Spleen (tissue), 7 donors: ENCODE measurements around the gene SCRN2.

Source experiments
- CTCF ChIP-seq, 11 experiments: fragments of 200-600 bp in 7 of 11; fragments of 450-650 bp in 4 of 11; sonication (generic) in 4 of 11; IDR thresholded peaks in 8 of 11; conservative IDR thresholded peaks in 3 of 11; 1 replicate in 7 of 11; 2 replicates in 4 of 11; pipeline versions ENCODE4 v1.4.0 to v1.8.0; 2016 to 2021; ENCODE audit warnings: antibody characterized with exemption in 11 of 11, inconsistent platforms in 4 of 11, mild to moderate bottlenecking in 1 of 11
- POLR2A ChIP-seq, 3 donors: fragments of 450-650 bp; IDR thresholded peaks; one replicate each; pipeline ENCODE4 v1.5.1; 2017; ENCODE audit warnings: antibody characterized with exemption in 3 of 3, mild to moderate bottlenecking in 1 of 3
- POLR2AphosphoS5 ChIP-seq, 3 donors: sonication (generic); formaldehyde crosslinking; IDR thresholded peaks; one replicate each; pipeline ENCODE4 v1.5.1; 2017; ENCODE audit warnings: antibody characterized with exemption in 3 of 3
- donor health status: DM: no; HTN: no; CAD: no; lungs with moderate emphysema.
- donor health status: DM: no; HTN: no; CAD: no.
- donor health status: DM: no; HTN: no; CAD: no.

GRCh38 chr17:47838636-47839035 lies 2.4 kb downstream of the SCRN2 start:
- TF ChIP-seq CTCF (IDR thresholded peaks at IDR 0.05 in 8 of 11, conservative IDR thresholded peaks at IDR 0.05 in 3 of 11) (no peak), POLR2AphosphoS5 (IDR thresholded peaks at IDR 0.05) (no peak), POLR2A (IDR thresholded peaks at IDR 0.05) (no peak)
